Psoas muscle (tissue), 8 donors: ENCODE results near the gene NPR2. TPM values are rescaled to one million over a fixed set of nuclear protein-coding genes. Genes with fewer than 3 reads are reported as not detected.

ENCODE experiments used
- ATAC-seq, 4 donors: fragments of 200-7000 bp; cut with Tn5 transposase; one replicate each; pipeline ENCODE4 v1.9.1; 2020; ENCODE audit warnings: moderate library complexity in 3 of 4, mild to moderate bottlenecking in 2 of 4
- DNase-seq, 2 donors: peaks; one replicate each; pipeline ENCODE4 v3.0.0-alpha.2; 2020
- H3K27ac ChIP-seq: fragments of 200-600 bp; one replicate; pipeline ENCODE4 v1.8.0; 2022
- H3K27me3 ChIP-seq, 3 donors: fragments of 200-600 bp in 1 of 3; one replicate each; pipeline versions ENCODE4 v1.6.1 to v1.8.0; 2013 to 2022; ENCODE audit warnings: low read length in 2 of 3, mild to moderate bottlenecking in 2 of 3, moderate library complexity in 1 of 3; ENCODE audit not compliant: insufficient read depth in 3 of 3
- H3K36me3 ChIP-seq, 2 donors: fragments of 200-600 bp in 1 of 2; one replicate each; pipeline versions ENCODE4 v1.6.1 to v1.8.0; 2013 to 2022; ENCODE audit warnings: low read depth in 1 of 2, mild to moderate bottlenecking in 1 of 2, moderate library complexity in 1 of 2; ENCODE audit not compliant: insufficient read depth in 1 of 2
- H3K4me1 ChIP-seq: fragments of 200-600 bp; one replicate; pipeline ENCODE4 v1.8.0; 2022
- H3K4me3 ChIP-seq: fragments of 200-600 bp; one replicate; pipeline ENCODE4 v1.8.0; 2022; ENCODE audit warnings: mild to moderate bottlenecking
- H3K9me3 ChIP-seq: fragments of 200-600 bp; one replicate; pipeline ENCODE4 v1.8.0; 2022
- CTCF ChIP-seq: fragments of 200-600 bp; IDR thresholded peaks from one replicate; pipeline ENCODE4 v1.8.0; 2022; ENCODE audit warnings: antibody characterized with exemption
- WGBS, 3 donors: extraction: QIAGEN DNeasy Blood & Tissue Kit; methylation state at CpG; one replicate each; pipeline versions ENCODE4 v1.1.6 to v1.1.7; 2013; 5-methylcytosine and 5-hydroxymethylcytosine counted together
- intact Hi-C, 2 donors: fragments of 100-400 bp; cut with DNase I; formaldehyde crosslinking; loops; one replicate each; pipeline versions ENCODE4 v1.11.0 to v1.14.2; 2022
- polyA plus RNA-seq, 3 donors: library from polyadenylated mRNA; stranded (reverse); fragments of 200-250 nt; gene quantifications; one replicate each; pipeline ENCODE4 v1.2.3, GENCODE V29; 2013
- total RNA-seq, 4 donors: library from RNA; stranded (reverse); fragmentation: NEBNext Ultra II Directional in 2 of 4; extraction: Animal tissue kit (Norgen Biotek cat#: 25700) in 2 of 4; gene quantifications; one replicate each; pipeline versions ENCODE4 v1.2.1 to v1.2.4, GENCODE V29; 2021 to 2023
- donor health status: healthy with polysubstance abuse.
- donor health status: DM: no; HTN: no; CAD: no; lungs with moderate emphysema.
- donor health status: Bipolar disorder and iron deficiency.
- donor health status: healthy.
- donor health status: DM: yes; HTN: yes; CAD: no.
- donor health status: DM: no; HTN: no; CAD: no.
- donor health status: DM: no; HTN: no; CAD: no.
- donor health status: DM: yes; HTN: yes; CAD: no.

Gene NPR2
- total and polyA plus RNA-seq, 7 donors: 8.7 to 28.4 (median 15.5) TPM

GRCh38 chr9:35856206-35856605, 64.8 kb downstream of the NPR2 start:
- intact Hi-C loops: no loop called here
- Histone ChIP-seq H3K27ac (no peak overlapping the region), H3K4me3 (no peak overlapping the region), H3K9me3 (no peaks in the 10 kb centered on the region), H3K4me1 (no peaks in the 10 kb centered on the region), H3K36me3 (peaks cover 0 to 14% of the 10 kb centered on the region in 2 donors), H3K27me3 (no peaks in the 10 kb centered on the region)
- ATAC-seq: no peak
- no peak for TF ChIP-seq CTCF
- 76 to 80% (median 77%) methylated on average over 3 of the region's 3 CpGs for WGBS, 3 donors
- no peak for DNase-seq

GRCh38 chr9:35856882-35857281, 65.5 kb downstream of the NPR2 start:
- Histone ChIP-seq H3K9me3 (no peaks in the 10 kb centered on the region), H3K27ac (no peak overlapping the region), H3K36me3 (peaks cover 0 to 14% of the 10 kb centered on the region in 2 donors), H3K4me3 (no peak overlapping the region), H3K27me3 (no peaks in the 10 kb centered on the region), H3K4me1 (no peaks in the 10 kb centered on the region)
- WGBS, 3 donors: 79 to 87% (median 80%) methylated on average over 5 of the region's 5 CpGs
- no peak for ATAC-seq
- no peak for TF ChIP-seq CTCF
- DNase-seq: no peak
- intact Hi-C loops: loop anchor here in 1 of 2 donors (1.0 kb wide), 1 partner anchor 21 kb away; no protein-coding TSS in a partner anchor

GRCh38 chr9:35858458-35858857, 67.1 kb downstream of the NPR2 start:
- WGBS, 3 donors: 39 to 58% (median 55%) methylated on average over 5 of the region's 5 CpGs
- peak in 1 of 4 donors; percentile 14 for ATAC-seq

More at GRCh38 chr9:35858458-35858857, 67.1 kb downstream of the NPR2 start:
- H3K4me3 ChIP-seq: no peak overlapping the region
- intact Hi-C loops: no loop called here
- no peak for DNase-seq
- no peaks in the 10 kb centered on the region for H3K4me1 ChIP-seq
- no peaks in the 10 kb centered on the region for H3K9me3 ChIP-seq
- no peak for TF ChIP-seq CTCF
- no peak overlapping the region for H3K27ac ChIP-seq
- H3K27me3 ChIP-seq: peaks cover 0 to 3% (median 0%) of the 10 kb centered on the region in 3 donors
- H3K36me3 ChIP-seq: peaks cover 0 to 5% of the 10 kb centered on the region in 2 donors

Other genes with a start within 250 kb of the NPR2 start
- gene TESK1, start 186.3 kb upstream of the NPR2 start, total RNA-seq: 10 to 100 TPM; 44.4 to 81.0 (median 56.8) TPM
- gene TESK1, start 186.3 kb upstream of the NPR2 start, polyA plus RNA-seq: 10 to 100 TPM; 59.4 to 73.6 (median 70.7) TPM
- gene CD72, start 173.2 kb upstream of the NPR2 start, total RNA-seq: under 1 TPM; 0.57 to 0.71 (median 0.64) TPM
- gene CD72, start 173.2 kb upstream of the NPR2 start, polyA plus RNA-seq: 1 to 10 TPM in 1 of 3 donors, under 1 TPM in 2; 0.46 to 1.2 (median 0.68) TPM
- under 1 TPM; 0.23 to 0.34 (median 0.28) TPM for gene SIT1, start 140.7 kb upstream of the NPR2 start, total RNA-seq
- under 1 TPM in 2 of 3 donors, not detected in 1; 0.08 to 0.10 TPM for gene SIT1, start 140.7 kb upstream of the NPR2 start, polyA plus RNA-seq
- over 10,000 TPM in 1 of 4 donors, 1,000 to 10,000 TPM in 3; 3,787 to 10,280 (median 6,744) TPM for gene RMRP, start 133.6 kb upstream of the NPR2 start, total RNA-seq
- gene RMRP, start 133.6 kb upstream of the NPR2 start, polyA plus RNA-seq: 10 to 100 TPM in 1 of 3 donors, not detected in 2; 26.8 TPM
- 10 to 100 TPM; 15.4 to 39.4 (median 27.5) TPM for gene CCDC107, start 133.3 kb upstream of the NPR2 start, total RNA-seq
- gene CCDC107, start 133.3 kb upstream of the NPR2 start, polyA plus RNA-seq: 10 to 100 TPM; 21.5 to 49.4 (median 36.3) TPM
- under 1 TPM in 3 of 4 donors, not detected in 1; 0.07 to 0.21 (median 0.10) TPM for gene ARHGEF39, start 126.4 kb upstream of the NPR2 start, total RNA-seq
- gene ARHGEF39, start 126.4 kb upstream of the NPR2 start, polyA plus RNA-seq: under 1 TPM; 0.20 to 0.79 (median 0.29) TPM
- not detected for gene CA9, start 117.7 kb upstream of the NPR2 start, total RNA-seq
- gene CA9, start 117.7 kb upstream of the NPR2 start, polyA plus RNA-seq: under 1 TPM; 0.03 to 0.49 (median 0.05) TPM
- over 10,000 TPM in 1 of 4 donors, 1,000 to 10,000 TPM in 3; 6,047 to 11,456 (median 7,939) TPM for gene TPM2, start 101.7 kb upstream of the NPR2 start, total RNA-seq
- over 10,000 TPM in 2 of 3 donors, 1,000 to 10,000 TPM in 1; 6,654 to 16,334 (median 13,470) TPM for gene TPM2, start 101.7 kb upstream of the NPR2 start, polyA plus RNA-seq
- 100 to 1,000 TPM; 146 to 212 (median 152) TPM for gene TLN1, start 59.4 kb upstream of the NPR2 start, total RNA-seq
- 100 to 1,000 TPM in 1 of 3 donors, 10 to 100 TPM in 2; 88.2 to 320 (median 96.5) TPM for gene TLN1, start 59.4 kb upstream of the NPR2 start, polyA plus RNA-seq
- 10 to 100 TPM; 16.1 to 22.4 (median 20.5) TPM for gene CREB3, start 58.9 kb upstream of the NPR2 start, total RNA-seq
- gene CREB3, start 58.9 kb upstream of the NPR2 start, polyA plus RNA-seq: 10 to 100 TPM; 20.9 to 55.1 (median 27.8) TPM
- gene GBA2, start 42.4 kb upstream of the NPR2 start, total RNA-seq: 10 to 100 TPM; 36.1 to 83.6 (median 50.1) TPM
- gene GBA2, start 42.4 kb upstream of the NPR2 start, polyA plus RNA-seq: 100 to 1,000 TPM in 1 of 3 donors, 10 to 100 TPM in 2; 47.0 to 107 (median 47.4) TPM
- 10 to 100 TPM; 32.3 to 51.0 (median 37.4) TPM for gene RGP1, start 42.3 kb upstream of the NPR2 start, total RNA-seq
- 10 to 100 TPM; 10.7 to 34.6 (median 24.0) TPM for gene RGP1, start 42.3 kb upstream of the NPR2 start, polyA plus RNA-seq
- not detected for gene MSMP, start 37.3 kb upstream of the NPR2 start, total RNA-seq
- 1 to 10 TPM in 1 of 3 donors, under 1 TPM in 1, not detected in 1; 0.16 to 1.2 TPM for gene MSMP, start 37.3 kb upstream of the NPR2 start, polyA plus RNA-seq
- gene SPAG8, start 20.7 kb downstream of the NPR2 start, total RNA-seq: 1 to 10 TPM in 1 of 4 donors, under 1 TPM in 3; 0.39 to 1.3 (median 0.94) TPM
- 1 to 10 TPM in 1 of 3 donors, under 1 TPM in 2; 0.25 to 1.2 (median 0.56) TPM for gene SPAG8, start 20.7 kb downstream of the NPR2 start, polyA plus RNA-seq
- gene HINT2, start 23.5 kb downstream of the NPR2 start, total RNA-seq: 10 to 100 TPM; 36.5 to 53.9 (median 42.3) TPM
- gene HINT2, start 23.5 kb downstream of the NPR2 start, polyA plus RNA-seq: 10 to 100 TPM; 43.8 to 64.7 (median 48.1) TPM
- not detected for gene FAM221B, start 37.1 kb downstream of the NPR2 start, total RNA-seq
- not detected for gene FAM221B, start 37.1 kb downstream of the NPR2 start, polyA plus RNA-seq
- gene TMEM8B, start 37.6 kb downstream of the NPR2 start, total RNA-seq: 10 to 100 TPM in 2 of 4 donors, 1 to 10 TPM in 2; 8.9 to 18.5 (median 11.6) TPM
- gene TMEM8B, start 37.6 kb downstream of the NPR2 start, polyA plus RNA-seq: 1 to 10 TPM; 2.8 to 5.9 (median 3.9) TPM
- gene OR13J1, start 78.8 kb downstream of the NPR2 start, total RNA-seq: not detected
- gene OR13J1, start 78.8 kb downstream of the NPR2 start, polyA plus RNA-seq: not detected
- gene HRCT1, start 114.6 kb downstream of the NPR2 start, total RNA-seq: 1 to 10 TPM in 3 of 4 donors, under 1 TPM in 1; 0.95 to 4.9 (median 3.0) TPM
- gene HRCT1, start 114.6 kb downstream of the NPR2 start, polyA plus RNA-seq: 1 to 10 TPM in 2 of 3 donors, under 1 TPM in 1; 0.59 to 5.4 (median 1.6) TPM
- 1 to 10 TPM; 2.5 to 4.6 (median 4.0) TPM for gene SPAAR, start 117.9 kb downstream of the NPR2 start, total RNA-seq
- gene SPAAR, start 117.9 kb downstream of the NPR2 start, polyA plus RNA-seq: 1 to 10 TPM; 3.2 to 3.9 (median 3.6) TPM
- not detected for gene OR2S2, start 166.6 kb downstream of the NPR2 start, total RNA-seq
- gene OR2S2, start 166.6 kb downstream of the NPR2 start, polyA plus RNA-seq: not detected
- gene RECK, start 245.3 kb downstream of the NPR2 start, total RNA-seq: 1 to 10 TPM; 2.0 to 8.0 (median 4.6) TPM
- gene RECK, start 245.3 kb downstream of the NPR2 start, polyA plus RNA-seq: 1 to 10 TPM; 1.4 to 1.8 (median 1.5) TPM